ENCODE measurements around the gene LRRC45.

Gene LRRC45

GRCh38 chr17:82020572-82021106 is 2.5 kb upstream of the LRRC45 start:
- DNase-seq, result no peak

- DNase-seq, result peak; percentile 29
Measured at GRCh38 chr17:82021107-82021899, 1.8 kb upstream of the LRRC45 start.

- no peak for DNase-seq
Measured at GRCh38 chr17:82021900-82022309, 1.2 kb upstream of the LRRC45 start.

GRCh38 chr17:82022310-82022980 is 660 bp upstream of the LRRC45 start, which contains the start of gene CENPX:
Gene CENPX, minus strand, starts transcription at chr17:82022878. Its CDS starts 17 bp downstream, at chr17:82022861.
- no peak for DNase-seq

GRCh38 chr17:82023447-82024241 is 539 bp downstream of the LRRC45 start:
- no peak for DNase-seq

GRCh38 chr17:82024859-82025258 is 1.8 kb downstream of the LRRC45 start:
- no peak for DNase-seq

- no peak for DNase-seq
Measured at GRCh38 chr17:82025401-82026107, 2.4 kb downstream of the LRRC45 start.

- no peak for DNase-seq
Measured at GRCh38 chr17:82028246-82028645, 5.1 kb downstream of the LRRC45 start.

- no peak for DNase-seq
Measured at GRCh38 chr17:82028966-82029365, 5.9 kb downstream of the LRRC45 start.

- DNase-seq, result no peak
Measured at GRCh38 chr17:82029391-82029790, 6.3 kb downstream of the LRRC45 start.

GRCh38 chr17:82029990-82030469 is 6.9 kb downstream of the LRRC45 start:
- no peak for DNase-seq

- peak; percentile 79 for DNase-seq
Measured at GRCh38 chr17:82030470-82031302, 7.6 kb downstream of the LRRC45 start.

- DNase-seq, result peak; percentile 39
Measured at GRCh38 chr17:82031303-82031884, 8.3 kb downstream of the LRRC45 start, which contains the start of gene RAC3. Gene RAC3, plus strand, starts transcription at chr17:82031678. Its CDS starts 84 bp downstream, at chr17:82031762.

- DNase-seq, result peak; percentile 54
Measured at GRCh38 chr17:82031885-82032627, 9.0 kb downstream of the LRRC45 start.

GRCh38 chr17:82033359-82034085 is 10.4 kb downstream of the LRRC45 start:
- no peak for DNase-seq

GRCh38 chr17:82034371-82035011 is 11.4 kb downstream of the LRRC45 start:
- no peak for DNase-seq

GRCh38 chr17:82035488-82035887 is 12.4 kb downstream of the LRRC45 start:
- DNase-seq, result no peak

- no peak for DNase-seq
Measured at GRCh38 chr17:82035956-82036633, 13.0 kb downstream of the LRRC45 start.
